K562 (cell line): ENCODE results near the gene FHIT. TPM values are rescaled to one million over a fixed set of nuclear protein-coding genes. Genes with fewer than 3 reads are reported as not detected.

ENCODE experiments used
- ATAC-seq: fragments of 200-7000 bp; cut with Tn5 transposase; 3 replicates; pipeline ENCODE4 v1.9.1; 2020; ENCODE audit warnings: moderate library complexity
- BruUV-seq: library from RNA; stranded (reverse); fragments of 400-500 nt; replicated peaks from 2 replicates; lab custom pipeline; 2021; lab: Mats Ljungman, UMichigan
- CTCF ChIA-PET: fragments of 300-600 bp; formaldehyde crosslinking; extraction: SDS; loops from one replicate; lab custom pipeline; 2021; ENCODE audit warnings: low intra/inter-chr PET ratio; lab: Yijun Ruan, JAX
- POLR2A ChIA-PET: fragments of 300-600, 350-650 bp; sonication (Branson Sonifier 250); formaldehyde crosslinking; extraction: SDS; loops from one replicate; lab custom pipeline; 2021; ENCODE audit warnings: antibody characterized with exemption, inconsistent platforms; lab: Yijun Ruan, JAX
- DNase-seq, 4 experiments: peaks; one replicate each; pipeline versions ENCODE4 v3.0.0 to v3.0.0-alpha.2; 2011 to 2018; ENCODE audit warnings: low spot score in 3 of 4, mixed read lengths in 3 of 4; ENCODE audit errors: extremely low read depth in 1 of 4
- FAIRE-seq: peaks from 2 replicates; lab custom pipeline; 2011; peaks lifted over from hg19 to GRCh38; lab: Jason Lieb, UNC
- H2AFZ ChIP-seq: 2 replicates; pipeline ENCODE4 v1.6.0; 2011; ENCODE audit warnings: low read depth, low read length, control low read depth, inconsistent platforms
- H3K27ac ChIP-seq: fragments of 200-600 bp; 3 replicates; pipeline ENCODE4 v1.8.0; 2011; ENCODE audit warnings: low read depth, mild to moderate bottlenecking, control low read depth, inconsistent platforms, low read length, moderate library complexity, mixed read lengths; ENCODE audit errors: extremely low read depth
- H3K27me3 ChIP-seq, 2 experiments: fragments of 300-600 bp in 1 of 2; 2 replicates in 1 of 2; 3 replicates in 1 of 2; pipeline versions ENCODE4 v1.6.0 to v1.8.0; 2011; ENCODE audit warnings: inconsistent platforms in 2 of 2, low read length in 2 of 2, mild to moderate bottlenecking in 1 of 2, mixed read lengths in 1 of 2, moderate library complexity in 1 of 2; ENCODE audit not compliant: control insufficient read depth in 2 of 2, insufficient read depth in 2 of 2
- H3K36me3 ChIP-seq: fragments of 300-600 bp; 3 replicates; pipeline ENCODE4 v1.8.0; 2011; ENCODE audit warnings: mild to moderate bottlenecking, low read length, inconsistent platforms; ENCODE audit not compliant: control insufficient read depth, insufficient read depth
- H3K4me1 ChIP-seq, 2 experiments: fragments of 200-600 bp in 1 of 2; replicated peaks in 1 of 2; 2 replicates in 1 of 2; 3 replicates in 1 of 2; pipeline versions ENCODE4 v1.5.1 to v1.8.0; 2011; ENCODE audit warnings: inconsistent platforms in 2 of 2, low read length in 2 of 2, mild to moderate bottlenecking in 1 of 2, mixed read lengths in 1 of 2, moderate library complexity in 1 of 2; ENCODE audit not compliant: control insufficient read depth in 2 of 2, insufficient read depth in 2 of 2
- H3K4me2 ChIP-seq: 2 replicates; pipeline ENCODE4 v1.6.1; 2011; ENCODE audit warnings: low read length, control low read depth, inconsistent platforms, mixed read lengths; ENCODE audit not compliant: insufficient read depth
- H3K4me3 ChIP-seq: fragments of 200-600 bp; sonication (generic), shearing (Covaris generic); 2 replicates; pipeline ENCODE4 v1.5.1; 2016; ENCODE audit warnings: control low read depth, inconsistent platforms
- H3K79me2 ChIP-seq: fragments of 200-600 bp; 3 replicates; pipeline ENCODE4 v1.8.0; 2011; ENCODE audit warnings: low read length, inconsistent platforms; ENCODE audit not compliant: control insufficient read depth, insufficient read depth
- H3K9ac ChIP-seq, 2 experiments: 2 replicates each; pipeline versions ENCODE4 v1.6.0 to v1.6.1; 2011; ENCODE audit warnings: low read depth in 2 of 2, low read length in 2 of 2, control low read depth in 1 of 2, inconsistent platforms in 1 of 2, mild to moderate bottlenecking in 1 of 2, mixed read lengths in 1 of 2; ENCODE audit not compliant: insufficient read depth in 1 of 2
- H3K9me1 ChIP-seq: one replicate; pipeline ENCODE4 v1.6.0; 2011; ENCODE audit warnings: inconsistent platforms, mild to moderate bottlenecking, low read length, moderate library complexity; ENCODE audit not compliant: control insufficient read depth, insufficient read depth
- H3K9me3 ChIP-seq: replicated peaks from 2 replicates; pipeline ENCODE4 v1.5.1; 2011; ENCODE audit warnings: low read depth, low read length, inconsistent platforms; ENCODE audit not compliant: control insufficient read depth, insufficient read depth
- H4K20me1 ChIP-seq: replicated peaks from 2 replicates; pipeline ENCODE4 v1.6.1; 2011; ENCODE audit warnings: low read length, inconsistent platforms, mixed read lengths; ENCODE audit not compliant: control insufficient read depth, insufficient read depth
- CBX1 ChIP-seq: sonication (generic); IDR thresholded peaks from 2 replicates; pipeline ENCODE4 v1.6.1; 2016; ENCODE audit warnings: antibody characterized with exemption, low read depth, mild to moderate bottlenecking
- ILK ChIP-seq: fragments of 450-650 bp; IDR thresholded peaks from 2 replicates; pipeline ENCODE4 v1.6.1; 2016; ENCODE audit warnings: missing genetic modification characterization, low read depth, mild to moderate bottlenecking, missing compliant biosample characterization, moderate library complexity, borderline replicate concordance
- MTA2 ChIP-seq: fragments of 450-650 bp; IDR thresholded peaks from 2 replicates; pipeline ENCODE4 v1.6.1; 2016; ENCODE audit warnings: low read depth
- STAT5A ChIP-seq: IDR thresholded peaks from 2 replicates; pipeline ENCODE4 v1.6.1; 2012; ENCODE audit warnings: low read length, inconsistent platforms, borderline replicate concordance
- ZNF311 ChIP-seq: fragments of 250-450 bp; sonication (Bioruptor Pico); IDR thresholded peaks from 2 replicates; pipeline ENCODE4 v1.4.0; 2020; ENCODE audit warnings: mild to moderate bottlenecking, moderate library complexity
- ZNF584 ChIP-seq: fragments of 200-800 bp; sonication (Bioruptor generic); IDR thresholded peaks from 2 replicates; pipeline ENCODE4 v1.6.1; 2016; ENCODE audit warnings: low read depth, mild to moderate bottlenecking, missing genetic modification characterization, missing compliant biosample characterization
- WGBS: fragments of 100-300 bp; shearing (Covaris generic); methylation state at CpG from one replicate; pipeline ENCODE4 v1.1.6; 2016; ENCODE audit warnings: low coverage, mixed read lengths; ENCODE audit not compliant: insufficient coverage; ENCODE audit errors: missing lambda C conversion rate; 5-methylcytosine and 5-hydroxymethylcytosine counted together
- in situ Hi-C: fragments of 300-500 bp; cut with MboI; formaldehyde crosslinking; loops from 4 replicates; pipeline ENCODE4 v1.15.0; 2018; ENCODE audit warnings: inconsistent platforms, mixed read lengths
- intact Hi-C: fragments of 100-400 bp; cut with micrococcal nuclease; formaldehyde crosslinking; loops from 2 replicates; pipeline ENCODE4 v1.14.2; 2022
- polyA plus RNA-seq, 8 experiments: library from polyadenylated mRNA; depleted of rRNA in 4 of 8; stranded (reverse) in 5 of 8; unstranded in 3 of 8; fragments of >200 nt; fragmentation: Nextera tagmentation in 2 of 8; fragmentation: Illumina TruSeq in 1 of 8; extraction: Ambion mirVana in 2 of 8; extraction: Trizol in 1 of 8; gene quantifications; 2 replicates each; pipeline versions ENCODE4 v1.2.1 to v1.2.3, GENCODE V29; 2011 to 2014; ENCODE audit warnings: inconsistent platforms in 1 of 8, missing spikeins in 1 of 8
- total RNA-seq, 7 experiments: library from RNA; depleted of rRNA in 6 of 7; stranded (reverse); fragments of >200 nt in 6 of 7; fragmentation: Illumina TruSeq in 2 of 7; extraction: Trizol in 2 of 7; gene quantifications; 2 replicates each; pipeline versions ENCODE4 v1.2.1 to v1.2.3, GENCODE V29; 2011 to 2021; ENCODE audit warnings: low replicate concordance in 1 of 7
- TF ChIP-seq, protein P1 (sequence below): fragments of 250-450 bp; sonication (Bioruptor Pico); IDR thresholded peaks from 2 replicates; pipeline ENCODE4 v1.5.0; 2020; ENCODE audit warnings: mild to moderate bottlenecking, borderline replicate concordance
- TF ChIP-seq, protein P2 (sequence below), 2 experiments: fragments of 450-650 bp in 1 of 2; IDR thresholded peaks; 2 replicates each; pipeline ENCODE4 v1.6.1; 2011 to 2017; ENCODE audit warnings: low read depth in 2 of 2, antibody characterized with exemption in 1 of 2, borderline replicate concordance in 1 of 2, low read length in 1 of 2, mild to moderate bottlenecking in 1 of 2, mixed read lengths in 1 of 2; ENCODE audit not compliant: control insufficient read depth in 1 of 2

Gene FHIT
- total and polyA plus RNA-seq, 9 of the 15 experiments (the other 6 are each of a cell fraction or from before 2014, with no cell fraction given) = 1.7 to 9.1 (median 4.3) TPM

DNA sequence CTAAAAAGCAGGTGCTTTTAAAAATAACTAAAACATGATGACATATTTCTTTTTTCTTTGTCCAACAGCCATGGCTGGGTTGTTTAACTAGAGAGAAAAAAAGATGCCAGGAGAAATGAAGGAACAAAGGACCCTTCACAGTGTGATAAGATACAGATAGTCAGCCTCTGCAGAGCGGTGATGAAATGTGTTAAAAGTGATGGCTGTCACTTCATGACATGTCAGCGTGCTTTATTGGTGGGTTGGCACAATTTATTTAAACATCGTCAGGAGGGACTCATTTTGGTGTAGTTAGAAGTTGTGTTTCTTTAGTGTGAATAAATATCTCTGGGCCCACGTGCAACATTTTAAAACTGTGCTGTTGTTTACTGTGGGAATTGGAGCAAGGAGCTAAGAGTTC lies 1314.1 kb downstream of the FHIT start:
- in situ Hi-C loops = no loop called here
- H4K20me1 ChIP-seq = no peaks in the 10 kb centered on the region
- H2AFZ ChIP-seq = no peak overlapping the region
- ChIA-PET POLR2A (no interaction called here), CTCF (no interaction called here)
- no peak overlapping the region for H3K4me3 ChIP-seq
- no peaks in the 10 kb centered on the region for H3K4me1 ChIP-seq
- no TSS peak for BruUV-seq
- H3K79me2 ChIP-seq = no peaks in the 10 kb centered on the region
- no peaks in the 10 kb centered on the region for H3K9me3 ChIP-seq
- intact Hi-C loops = no loop called here
- H3K9ac ChIP-seq = no peak overlapping the region
- H3K27ac ChIP-seq = no peak overlapping the region
- no peak overlapping the region for H3K4me2 ChIP-seq
- H3K36me3 ChIP-seq = no peaks in the 10 kb centered on the region
- WGBS = 17% methylated on average over 2 of the region's 4 CpGs
- DNase-seq (no peak), FAIRE-seq (no peak), ATAC-seq (no peak)
- no peaks in the 10 kb centered on the region for H3K9me1 ChIP-seq
- no peaks in the 10 kb centered on the region for H3K27me3 ChIP-seq
- TF ChIP-seq, protein P1, sequence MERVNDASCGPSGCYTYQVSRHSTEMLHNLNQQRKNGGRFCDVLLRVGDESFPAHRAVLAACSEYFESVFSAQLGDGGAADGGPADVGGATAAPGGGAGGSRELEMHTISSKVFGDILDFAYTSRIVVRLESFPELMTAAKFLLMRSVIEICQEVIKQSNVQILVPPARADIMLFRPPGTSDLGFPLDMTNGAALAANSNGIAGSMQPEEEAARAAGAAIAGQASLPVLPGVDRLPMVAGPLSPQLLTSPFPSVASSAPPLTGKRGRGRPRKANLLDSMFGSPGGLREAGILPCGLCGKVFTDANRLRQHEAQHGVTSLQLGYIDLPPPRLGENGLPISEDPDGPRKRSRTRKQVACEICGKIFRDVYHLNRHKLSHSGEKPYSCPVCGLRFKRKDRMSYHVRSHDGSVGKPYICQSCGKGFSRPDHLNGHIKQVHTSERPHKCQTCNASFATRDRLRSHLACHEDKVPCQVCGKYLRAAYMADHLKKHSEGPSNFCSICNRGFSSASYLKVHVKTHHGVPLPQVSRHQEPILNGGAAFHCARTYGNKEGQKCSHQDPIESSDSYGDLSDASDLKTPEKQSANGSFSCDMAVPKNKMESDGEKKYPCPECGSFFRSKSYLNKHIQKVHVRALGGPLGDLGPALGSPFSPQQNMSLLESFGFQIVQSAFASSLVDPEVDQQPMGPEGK (CRISPR knock-in tag) = no peak
- TF ChIP-seq, all 486 proteins: peak for 0

DNA sequence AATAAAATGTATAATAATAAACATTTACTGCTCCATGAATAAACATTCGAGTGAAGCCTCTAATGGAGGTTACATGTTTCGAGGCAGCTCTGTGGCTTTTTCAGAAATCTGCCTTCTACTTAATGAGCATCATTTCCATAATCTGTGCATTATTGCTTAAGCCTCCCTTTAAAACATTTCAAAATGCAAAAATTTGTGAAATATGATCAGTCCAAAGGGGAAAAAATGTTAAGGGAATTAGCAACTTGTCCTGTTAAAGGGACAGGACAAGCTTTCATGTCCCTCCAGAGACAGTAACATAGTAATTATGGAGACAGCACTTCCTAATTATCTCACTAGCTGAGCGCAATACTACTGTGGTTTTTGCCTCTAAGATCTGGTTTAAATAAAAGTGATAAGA lies 1314.8 kb downstream of the FHIT start:
- Histone ChIP-seq H3K9me1 (no peaks in the 10 kb centered on the region), H3K27me3 (no peaks in the 10 kb centered on the region), H2AFZ (no peak overlapping the region), H3K4me3 (no peak overlapping the region), H3K4me2 (no peak overlapping the region), H3K79me2 (no peaks in the 10 kb centered on the region), H3K27ac (no peak overlapping the region), H3K4me1 (no peaks in the 10 kb centered on the region), H3K9me3 (no peaks in the 10 kb centered on the region), H4K20me1 (no peaks in the 10 kb centered on the region), H3K36me3 (no peaks in the 10 kb centered on the region), H3K9ac (no peak overlapping the region)
- TF ChIP-seq ILK (no peak), CBX1 (no peak), ZNF311 (CRISPR knock-in tag) (no peak), ZNF584 (CRISPR knock-in tag) (no peak), STAT5A (no peak), MTA2 (no peak)
- TF ChIP-seq, protein P2, sequence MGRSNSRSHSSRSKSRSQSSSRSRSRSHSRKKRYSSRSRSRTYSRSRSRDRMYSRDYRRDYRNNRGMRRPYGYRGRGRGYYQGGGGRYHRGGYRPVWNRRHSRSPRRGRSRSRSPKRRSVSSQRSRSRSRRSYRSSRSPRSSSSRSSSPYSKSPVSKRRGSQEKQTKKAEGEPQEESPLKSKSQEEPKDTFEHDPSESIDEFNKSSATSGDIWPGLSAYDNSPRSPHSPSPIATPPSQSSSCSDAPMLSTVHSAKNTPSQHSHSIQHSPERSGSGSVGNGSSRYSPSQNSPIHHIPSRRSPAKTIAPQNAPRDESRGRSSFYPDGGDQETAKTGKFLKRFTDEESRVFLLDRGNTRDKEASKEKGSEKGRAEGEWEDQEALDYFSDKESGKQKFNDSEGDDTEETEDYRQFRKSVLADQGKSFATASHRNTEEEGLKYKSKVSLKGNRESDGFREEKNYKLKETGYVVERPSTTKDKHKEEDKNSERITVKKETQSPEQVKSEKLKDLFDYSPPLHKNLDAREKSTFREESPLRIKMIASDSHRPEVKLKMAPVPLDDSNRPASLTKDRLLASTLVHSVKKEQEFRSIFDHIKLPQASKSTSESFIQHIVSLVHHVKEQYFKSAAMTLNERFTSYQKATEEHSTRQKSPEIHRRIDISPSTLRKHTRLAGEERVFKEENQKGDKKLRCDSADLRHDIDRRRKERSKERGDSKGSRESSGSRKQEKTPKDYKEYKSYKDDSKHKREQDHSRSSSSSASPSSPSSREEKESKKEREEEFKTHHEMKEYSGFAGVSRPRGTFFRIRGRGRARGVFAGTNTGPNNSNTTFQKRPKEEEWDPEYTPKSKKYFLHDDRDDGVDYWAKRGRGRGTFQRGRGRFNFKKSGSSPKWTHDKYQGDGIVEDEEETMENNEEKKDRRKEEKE (IDR thresholded peaks at IDR 0.05; ENCODE audit: borderline replicate concordance in 1 of 2, control insufficient read depth in 1 of 2, low read depth in 2 of 2, low read length in 1 of 2) = no peak
- in situ Hi-C loops (no loop called here), intact Hi-C loops (no loop called here)
- 36% methylated on average over 2 of the region's 3 CpGs for WGBS
- DNase-seq (no peak), FAIRE-seq (no peak), ATAC-seq (no peak)
- BruUV-seq = no TSS peak
- CTCF ChIA-PET = no interaction called here
- POLR2A ChIA-PET = no interaction called here
